Liver (tissue), 3 donors: ENCODE results near the gene SOX2.

Experiments
- ATF3 ChIP-seq: IDR thresholded peaks from 2 replicates; pipeline ENCODE4 v1.6.1; 2016; ENCODE audit warnings: antibody characterized with exemption
- CTCF ChIP-seq: fragments of 150-350 bp; IDR thresholded peaks from 2 replicates; pipeline ENCODE4 v1.5.1; 2017; ENCODE audit warnings: improper control_type of control experiment, low read depth, low read length; ENCODE audit not compliant: missing input control
- JUND ChIP-seq, 2 donors: IDR thresholded peaks; 2 replicates each; pipeline ENCODE4 v1.6.1; 2016; ENCODE audit warnings: antibody characterized with exemption in 2 of 2
- RAD21 ChIP-seq, 2 donors: IDR thresholded peaks; 2 replicates each; pipeline ENCODE4 v1.6.1; 2016; ENCODE audit warnings: antibody characterized with exemption in 2 of 2, mild to moderate bottlenecking in 2 of 2
- SP1 ChIP-seq: IDR thresholded peaks from 2 replicates; pipeline ENCODE4 v1.6.1; 2018; ENCODE audit warnings: antibody characterized with exemption, mild to moderate bottlenecking
- TAF1 ChIP-seq: conservative IDR thresholded peaks from 2 replicates; pipeline ENCODE4 v1.6.1; 2016; ENCODE audit warnings: antibody characterized with exemption, mild to moderate bottlenecking
- ZBTB33 ChIP-seq: IDR thresholded peaks from 2 replicates; pipeline ENCODE4 v1.6.1; 2016; ENCODE audit warnings: antibody characterized with exemption
- TF ChIP-seq, protein P1 (sequence below): IDR thresholded peaks from 2 replicates; pipeline ENCODE4 v1.6.1; 2016; ENCODE audit warnings: antibody characterized with exemption
- donor health status: healthy.
- donor health status: healthy.

DNA sequence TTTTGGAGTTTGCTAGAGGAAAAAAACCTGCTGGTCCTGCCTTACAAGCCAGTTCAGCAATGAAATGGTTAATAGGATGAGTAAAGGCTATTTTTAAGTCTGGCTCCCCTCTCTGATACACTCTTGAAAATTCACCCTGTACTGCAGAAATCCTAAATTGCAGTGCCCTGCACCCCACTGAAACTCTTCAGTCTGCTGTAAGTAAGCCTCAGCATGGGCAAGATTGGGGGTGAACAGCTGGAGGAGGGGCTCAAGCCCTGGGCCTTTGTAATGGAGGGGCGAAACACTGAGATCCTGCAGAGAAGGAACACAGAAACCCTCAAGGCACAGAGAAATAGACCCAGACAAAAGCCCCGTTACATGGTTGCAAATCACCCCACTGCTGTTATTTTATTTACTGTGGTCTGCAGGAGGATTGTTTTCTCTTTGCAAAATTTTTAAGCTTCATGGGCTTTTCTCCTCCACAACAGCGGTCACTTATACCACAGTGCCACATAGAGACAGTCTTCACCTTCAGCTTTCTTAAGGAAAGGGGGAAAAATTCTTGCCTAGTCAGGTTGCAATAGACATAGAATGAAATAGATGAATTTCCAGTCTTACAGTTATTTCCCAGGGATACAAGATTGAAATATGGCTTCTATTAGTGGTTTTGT is 45.0 kb downstream of the SOX2 start:
- TF ChIP-seq, protein P1, sequence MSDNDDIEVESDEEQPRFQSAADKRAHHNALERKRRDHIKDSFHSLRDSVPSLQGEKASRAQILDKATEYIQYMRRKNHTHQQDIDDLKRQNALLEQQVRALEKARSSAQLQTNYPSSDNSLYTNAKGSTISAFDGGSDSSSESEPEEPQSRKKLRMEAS, result no peak
- no peak for TF ChIP-seq CTCF
- TF ChIP-seq TAF1, result no peak
- no peak for TF ChIP-seq ATF3
- TF ChIP-seq RAD21 (IDR thresholded peaks at IDR 0.05), result no peak
- TF ChIP-seq JUND (IDR thresholded peaks at IDR 0.05), result no peak
- no peak for TF ChIP-seq SP1
- TF ChIP-seq ZBTB33, result no peak
